Uterus (tissue), 4 donors: ENCODE measurements around the gene KSR2. TPM values are rescaled to one million over a fixed set of nuclear protein-coding genes. Genes with fewer than 3 reads are reported as not detected.

ENCODE experiments used
- DNase-seq, 2 donors: peaks; one replicate each; pipeline ENCODE4 v3.0.0-alpha.2; 2019 to 2020
- H3K27ac ChIP-seq, 2 donors: fragments of 200-600 bp; sonication (generic); 1 replicate in 1 of 2; 2 replicates in 1 of 2; pipeline ENCODE4 v1.5.1; 2016 to 2018
- H3K27me3 ChIP-seq, 2 donors: fragments of 200-600 bp; sonication (generic); one replicate each; pipeline ENCODE4 v1.5.1; 2018 to 2019; ENCODE audit warnings: control low read depth in 1 of 2
- H3K36me3 ChIP-seq, 2 donors: fragments of 200-600 bp; sonication (generic); one replicate each; pipeline ENCODE4 v1.5.1; 2019; ENCODE audit warnings: control low read depth in 1 of 2
- H3K4me1 ChIP-seq, 2 donors: fragments of 200-600 bp; sonication (generic); one replicate each; pipeline ENCODE4 v1.5.1; 2018 to 2019; ENCODE audit warnings: control low read depth in 1 of 2
- H3K4me3 ChIP-seq, 2 donors: fragments of 200-600 bp; sonication (generic); 1 replicate in 1 of 2; 2 replicates in 1 of 2; pipeline ENCODE4 v1.5.1; 2018 to 2019; ENCODE audit warnings: mild to moderate bottlenecking in 1 of 2
- H3K9me3 ChIP-seq, 2 donors: fragments of 200-600 bp; sonication (generic); one replicate each; pipeline ENCODE4 v1.5.1; 2019; ENCODE audit warnings: control low read depth in 1 of 2
- POLR2A ChIP-seq, 2 donors: fragments of 450-650 bp; IDR thresholded peaks; one replicate each; pipeline ENCODE4 v1.6.1; 2016; ENCODE audit warnings: antibody characterized with exemption in 2 of 2, mild to moderate bottlenecking in 1 of 2, moderate library complexity in 1 of 2
- intact Hi-C: fragments of 100-400 bp; cut with DNase I; formaldehyde crosslinking; loops from one replicate; pipeline ENCODE4 v1.15.1; 2023; ENCODE audit warnings: low total_unique reads
- total RNA-seq, 4 donors: library from RNA; depleted of rRNA in 3 of 4; stranded (reverse); fragments of >200 nt in 3 of 4; gene quantifications; one replicate each; pipeline versions ENCODE4 v1.1.0 to v1.2.4, GENCODE V29; 2014 to 2023
- TF ChIP-seq, protein P1 (sequence below), 4 experiments: fragments of 200-600 bp in 2 of 4; fragments of 450-650 bp in 2 of 4; sonication (generic) in 2 of 4; IDR thresholded peaks; one replicate each; pipeline ENCODE4 v1.5.1; 2016 to 2019; ENCODE audit warnings: antibody characterized with exemption in 4 of 4, mild to moderate bottlenecking in 2 of 4, moderate library complexity in 1 of 4
- donor health status: DM: yes; HTN: yes; CAD: no.

The KSR2 gene
- total RNA-seq, 4 donors from 2014 or later, result 0.03 to 0.28 TPM; not detected in 2

DNA sequence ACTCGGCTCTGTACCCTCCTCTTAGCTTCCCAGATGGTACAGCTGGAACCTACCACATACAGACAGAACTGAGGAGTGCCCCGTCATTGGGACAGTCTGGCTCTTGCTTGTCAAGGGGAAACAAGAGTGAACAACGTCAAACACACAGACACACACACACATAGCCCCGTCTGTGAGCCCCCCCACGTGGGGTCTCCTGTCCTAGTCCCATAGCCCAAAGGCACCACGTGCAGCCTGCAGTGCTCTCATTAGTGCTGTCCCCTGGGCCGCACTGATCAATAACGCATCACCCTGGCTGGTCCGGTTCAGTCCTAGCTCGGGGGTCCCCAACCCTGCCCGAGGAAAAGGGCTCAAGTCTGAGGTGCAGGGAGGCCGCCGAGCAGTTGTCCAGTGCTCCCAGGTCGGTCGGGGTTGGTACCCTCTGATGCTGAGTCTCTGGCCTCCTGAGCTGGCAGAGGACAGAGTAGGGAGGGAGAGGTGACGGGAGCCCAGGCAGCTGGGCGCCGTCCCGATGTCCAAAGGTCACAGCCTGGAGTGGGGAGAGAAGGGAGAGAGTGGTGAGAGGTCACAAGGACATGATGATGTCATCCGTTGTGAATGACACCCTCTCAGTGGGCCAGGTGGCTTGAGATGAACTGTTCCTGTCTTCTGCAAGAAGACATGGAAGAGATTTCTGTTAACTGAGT, 502.0 kb downstream of the KSR2 start:
- Histone ChIP-seq H3K9me3 (no peaks in the 10 kb centered on the region), H3K27ac (no peak overlapping the region), H3K27me3 (no peaks in the 10 kb centered on the region), H3K4me1 (no peaks in the 10 kb centered on the region), H3K36me3 (no peaks in the 10 kb centered on the region), H3K4me3 (no peak overlapping the region)
- no peak for TF ChIP-seq POLR2A (IDR thresholded peaks at IDR 0.05)
- TF ChIP-seq, protein P1, sequence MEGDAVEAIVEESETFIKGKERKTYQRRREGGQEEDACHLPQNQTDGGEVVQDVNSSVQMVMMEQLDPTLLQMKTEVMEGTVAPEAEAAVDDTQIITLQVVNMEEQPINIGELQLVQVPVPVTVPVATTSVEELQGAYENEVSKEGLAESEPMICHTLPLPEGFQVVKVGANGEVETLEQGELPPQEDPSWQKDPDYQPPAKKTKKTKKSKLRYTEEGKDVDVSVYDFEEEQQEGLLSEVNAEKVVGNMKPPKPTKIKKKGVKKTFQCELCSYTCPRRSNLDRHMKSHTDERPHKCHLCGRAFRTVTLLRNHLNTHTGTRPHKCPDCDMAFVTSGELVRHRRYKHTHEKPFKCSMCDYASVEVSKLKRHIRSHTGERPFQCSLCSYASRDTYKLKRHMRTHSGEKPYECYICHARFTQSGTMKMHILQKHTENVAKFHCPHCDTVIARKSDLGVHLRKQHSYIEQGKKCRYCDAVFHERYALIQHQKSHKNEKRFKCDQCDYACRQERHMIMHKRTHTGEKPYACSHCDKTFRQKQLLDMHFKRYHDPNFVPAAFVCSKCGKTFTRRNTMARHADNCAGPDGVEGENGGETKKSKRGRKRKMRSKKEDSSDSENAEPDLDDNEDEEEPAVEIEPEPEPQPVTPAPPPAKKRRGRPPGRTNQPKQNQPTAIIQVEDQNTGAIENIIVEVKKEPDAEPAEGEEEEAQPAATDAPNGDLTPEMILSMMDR (IDR thresholded peaks at IDR 0.05), result no peak
- intact Hi-C loops, result no loop called here
- DNase-seq, result no peak

DNA sequence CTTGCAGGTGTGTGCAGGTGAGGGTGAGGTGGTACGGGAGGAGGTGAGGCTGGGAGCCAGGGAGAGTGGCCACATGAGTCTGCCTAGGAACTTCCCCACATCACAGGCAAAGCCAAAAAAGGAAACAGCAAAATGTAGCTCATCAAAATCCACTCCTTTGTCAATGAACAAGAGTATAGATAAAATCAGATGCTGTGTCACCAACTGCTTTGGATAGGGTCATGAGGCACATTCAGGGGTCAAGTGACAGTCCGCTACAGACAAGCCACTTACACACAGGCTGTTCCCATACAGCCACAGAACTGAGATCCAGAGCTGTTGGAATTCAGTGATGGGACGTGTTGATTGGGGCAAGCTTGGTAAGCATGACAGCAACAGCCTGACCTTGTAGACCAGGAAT, 507.1 kb downstream of the KSR2 start:
- no peak overlapping the region for H3K27ac ChIP-seq
- H3K4me3 ChIP-seq, result no peak overlapping the region
- no peaks in the 10 kb centered on the region for H3K9me3 ChIP-seq
- H3K4me1 ChIP-seq, result no peaks in the 10 kb centered on the region
- H3K27me3 ChIP-seq, result no peaks in the 10 kb centered on the region
- H3K36me3 ChIP-seq, result no peaks in the 10 kb centered on the region
- DNase-seq, result no peak
- intact Hi-C loops, result no loop called here
- TF ChIP-seq, protein P1 (IDR thresholded peaks at IDR 0.05), result no peak
- TF ChIP-seq POLR2A (IDR thresholded peaks at IDR 0.05), result no peak

GRCh38 chr12:117459229-117459628, 509.6 kb downstream of the KSR2 start:
- TF ChIP-seq, protein P1 (IDR thresholded peaks at IDR 0.05), result no peak
- no peak for TF ChIP-seq POLR2A (IDR thresholded peaks at IDR 0.05)
- no peaks in the 10 kb centered on the region for H3K9me3 ChIP-seq
- H3K27me3 ChIP-seq, result no peaks in the 10 kb centered on the region
- DNase-seq, result no peak
- intact Hi-C loops, result no loop called here
- H3K4me3 ChIP-seq, result no peak overlapping the region
- H3K4me1 ChIP-seq, result no peaks in the 10 kb centered on the region
- H3K36me3 ChIP-seq, result no peaks in the 10 kb centered on the region
- H3K27ac ChIP-seq, result no peak overlapping the region

- H3K4me1 ChIP-seq, result no peaks in the 10 kb centered on the region
- intact Hi-C loops, result no loop called here
Observed at GRCh38 chr12:117457189-117457588, 511.6 kb downstream of the KSR2 start.

GRCh38 chr12:117456076-117456475, 512.7 kb downstream of the KSR2 start:
- H3K4me3 ChIP-seq, result no peak overlapping the region
- intact Hi-C loops, result no loop called here

More at GRCh38 chr12:117457189-117457588, 511.6 kb downstream of the KSR2 start:
- no peak for DNase-seq
- TF ChIP-seq POLR2A (IDR thresholded peaks at IDR 0.05), result no peak
- TF ChIP-seq, protein P1 (IDR thresholded peaks at IDR 0.05), result no peak
- H3K9me3 ChIP-seq, result no peaks in the 10 kb centered on the region
- H3K27me3 ChIP-seq, result no peaks in the 10 kb centered on the region
- H3K36me3 ChIP-seq, result no peaks in the 10 kb centered on the region
- no peak overlapping the region for H3K4me3 ChIP-seq
- no peak overlapping the region for H3K27ac ChIP-seq

More at GRCh38 chr12:117456076-117456475, 512.7 kb downstream of the KSR2 start:
- H3K36me3 ChIP-seq, result no peaks in the 10 kb centered on the region
- no peak overlapping the region for H3K27ac ChIP-seq
- no peak for DNase-seq
- no peaks in the 10 kb centered on the region for H3K27me3 ChIP-seq
- no peaks in the 10 kb centered on the region for H3K4me1 ChIP-seq
- TF ChIP-seq POLR2A (IDR thresholded peaks at IDR 0.05), result no peak
- TF ChIP-seq, protein P1 (IDR thresholded peaks at IDR 0.05), result no peak
- H3K9me3 ChIP-seq, result no peaks in the 10 kb centered on the region
